OCI-LY3 (cell line): ENCODE data around the gene FLVCR2.
"Not testable (repeated sequence)": the region's sequence is repeated elsewhere in the genome, so short reads cannot be mapped to it uniquely, and the experiment has no call there.

Experiments
- H2AFZ ChIP-seq: fragments of 200-600, 300-600 bp; shearing (Covaris generic); 2 replicates; pipeline ENCODE4 v1.6.0; 2014; ENCODE audit warnings: antibody characterized with exemption, low read depth, low read length
- H3K27ac ChIP-seq: fragments of 200-600, 300-600 bp; sonication (generic); 2 replicates; pipeline ENCODE4 v1.5.1; 2014; ENCODE audit warnings: mild to moderate bottlenecking, low read length, moderate library complexity, mixed read lengths
- H3K27me3 ChIP-seq: fragments of 200-600, 300-600 bp; sonication (generic); 2 replicates; pipeline ENCODE4 v1.6.1; 2014; ENCODE audit warnings: low read depth, low read length, mixed read lengths
- H3K36me3 ChIP-seq: fragments of 200-600, 300-600 bp; sonication (generic); replicated peaks from 2 replicates; pipeline ENCODE3; 2014; ENCODE audit warnings: low read depth, low read length, mixed read lengths
- H3K4me1 ChIP-seq: fragments of 300-600, 200-600 bp; sonication (generic); 2 replicates; pipeline ENCODE4 v1.6.1; 2014; ENCODE audit warnings: low read length, mixed read lengths
- H3K4me2 ChIP-seq: fragments of 200-600, 300-600 bp; sonication (generic); 2 replicates; pipeline ENCODE4 v1.6.1; 2014; ENCODE audit warnings: low read length, mixed read lengths
- H3K4me3 ChIP-seq: fragments of 300-600, 200-600 bp; sonication (generic); 2 replicates; pipeline ENCODE4 v1.5.1; 2014; ENCODE audit warnings: antibody characterized with exemption, mild to moderate bottlenecking, low read length, moderate library complexity
- H3K79me2 ChIP-seq: fragments of 300-600, 200-600 bp; shearing (Covaris generic); 2 replicates; pipeline ENCODE4 v1.6.1; 2014; ENCODE audit warnings: mild to moderate bottlenecking, low read length, mixed read lengths
- H3K9ac ChIP-seq: fragments of 300-600, 200-600 bp; shearing (Covaris generic); 2 replicates; pipeline ENCODE4 v1.6.0; 2014; ENCODE audit warnings: mild to moderate bottlenecking, low read length, moderate library complexity
- H3K9me3 ChIP-seq: fragments of 200-600, 300-600 bp; shearing (Covaris generic); 2 replicates; pipeline ENCODE4 v1.6.1; 2014; ENCODE audit warnings: low read length, mixed read lengths; ENCODE audit not compliant: insufficient read depth
- H4K20me1 ChIP-seq: fragments of 200-600, 300-600 bp; sonication (generic); 2 replicates; pipeline ENCODE4 v1.6.1; 2016; ENCODE audit warnings: low read length, mixed read lengths; ENCODE audit not compliant: insufficient read depth
- EZH2phosphoT487 ChIP-seq: fragments of 200-600 bp; shearing (Covaris generic); IDR thresholded peaks from 2 replicates; pipeline ENCODE4 v1.6.1; 2018; ENCODE audit warnings: antibody characterized with exemption, mixed run types, low read depth
- TF ChIP-seq, protein P1 (sequence below): fragments of 200-600, 300-600 bp; sonication (generic); IDR thresholded peaks from 2 replicates; pipeline ENCODE4 v1.5.1; 2014; ENCODE audit warnings: antibody characterized with exemption, low read length, low read depth

The FLVCR2 gene

DNA sequence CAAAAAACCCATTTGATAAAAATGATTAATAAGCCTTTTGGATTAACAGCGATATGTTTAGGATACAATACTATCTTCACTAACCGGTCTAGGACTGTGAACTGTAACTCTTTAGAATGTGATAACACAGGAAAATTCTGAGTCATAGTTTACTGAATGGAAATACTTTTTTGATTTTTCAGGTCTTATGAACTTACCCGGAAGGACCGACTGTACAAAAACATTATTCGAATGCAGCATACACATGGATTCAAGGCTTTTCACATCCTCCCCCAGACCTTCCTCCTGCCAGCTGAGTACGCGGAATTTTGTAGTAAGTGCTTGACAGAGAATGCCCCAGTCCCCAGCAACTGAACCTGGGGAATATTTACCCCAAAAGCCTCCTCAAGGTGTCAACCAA lies 111.6 kb downstream of the FLVCR2 start:
- no peak for TF ChIP-seq EZH2phosphoT487
- TF ChIP-seq, protein P1, sequence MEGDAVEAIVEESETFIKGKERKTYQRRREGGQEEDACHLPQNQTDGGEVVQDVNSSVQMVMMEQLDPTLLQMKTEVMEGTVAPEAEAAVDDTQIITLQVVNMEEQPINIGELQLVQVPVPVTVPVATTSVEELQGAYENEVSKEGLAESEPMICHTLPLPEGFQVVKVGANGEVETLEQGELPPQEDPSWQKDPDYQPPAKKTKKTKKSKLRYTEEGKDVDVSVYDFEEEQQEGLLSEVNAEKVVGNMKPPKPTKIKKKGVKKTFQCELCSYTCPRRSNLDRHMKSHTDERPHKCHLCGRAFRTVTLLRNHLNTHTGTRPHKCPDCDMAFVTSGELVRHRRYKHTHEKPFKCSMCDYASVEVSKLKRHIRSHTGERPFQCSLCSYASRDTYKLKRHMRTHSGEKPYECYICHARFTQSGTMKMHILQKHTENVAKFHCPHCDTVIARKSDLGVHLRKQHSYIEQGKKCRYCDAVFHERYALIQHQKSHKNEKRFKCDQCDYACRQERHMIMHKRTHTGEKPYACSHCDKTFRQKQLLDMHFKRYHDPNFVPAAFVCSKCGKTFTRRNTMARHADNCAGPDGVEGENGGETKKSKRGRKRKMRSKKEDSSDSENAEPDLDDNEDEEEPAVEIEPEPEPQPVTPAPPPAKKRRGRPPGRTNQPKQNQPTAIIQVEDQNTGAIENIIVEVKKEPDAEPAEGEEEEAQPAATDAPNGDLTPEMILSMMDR: no peak
- H2AFZ ChIP-seq: no peak overlapping the region
- H3K9me3 ChIP-seq: no peaks in the 10 kb centered on the region
- H3K36me3 ChIP-seq: peaks cover 26% of the 10 kb centered on the region
- no peak overlapping the region for H3K9ac ChIP-seq
- H3K4me3 ChIP-seq: no peak overlapping the region
- no peak overlapping the region for H3K4me2 ChIP-seq
- H3K27ac ChIP-seq: no peak overlapping the region
- H3K27me3 ChIP-seq: no peaks in the 10 kb centered on the region
- no peaks in the 10 kb centered on the region for H3K79me2 ChIP-seq
- H3K4me1 ChIP-seq: no peaks in the 10 kb centered on the region
- H4K20me1 ChIP-seq: no peaks in the 10 kb centered on the region

DNA sequence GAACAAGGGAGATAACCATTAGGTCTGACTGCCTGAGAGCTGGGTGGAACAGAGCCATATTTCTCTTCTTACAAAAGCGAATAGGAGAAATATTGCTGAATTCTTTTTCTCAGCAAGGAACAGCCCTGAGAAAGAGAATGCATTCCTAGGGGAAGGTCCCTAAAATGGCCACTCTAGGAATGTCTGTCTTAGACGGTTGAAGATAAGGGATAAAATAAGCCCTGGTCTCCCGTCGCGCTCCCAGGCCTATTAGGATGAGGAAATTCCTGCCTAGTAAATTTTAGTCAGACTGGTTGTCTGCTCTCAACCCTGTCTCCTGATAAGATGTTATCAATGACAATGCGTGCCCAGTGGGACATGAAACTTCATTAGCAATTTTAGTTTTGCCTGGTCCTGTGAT lies 116.6 kb downstream of the FLVCR2 start:
- peaks cover 33% of the 10 kb centered on the region for H3K36me3 ChIP-seq
- not testable (repeated sequence) for H3K4me3 ChIP-seq, H2AFZ ChIP-seq, H3K9ac ChIP-seq, H3K27me3 ChIP-seq, H3K79me2 ChIP-seq, H3K27ac ChIP-seq, H3K4me2 ChIP-seq, H4K20me1 ChIP-seq, H3K9me3 ChIP-seq
- peaks cover 26% of the 10 kb centered on the region for H3K4me1 ChIP-seq

DNA sequence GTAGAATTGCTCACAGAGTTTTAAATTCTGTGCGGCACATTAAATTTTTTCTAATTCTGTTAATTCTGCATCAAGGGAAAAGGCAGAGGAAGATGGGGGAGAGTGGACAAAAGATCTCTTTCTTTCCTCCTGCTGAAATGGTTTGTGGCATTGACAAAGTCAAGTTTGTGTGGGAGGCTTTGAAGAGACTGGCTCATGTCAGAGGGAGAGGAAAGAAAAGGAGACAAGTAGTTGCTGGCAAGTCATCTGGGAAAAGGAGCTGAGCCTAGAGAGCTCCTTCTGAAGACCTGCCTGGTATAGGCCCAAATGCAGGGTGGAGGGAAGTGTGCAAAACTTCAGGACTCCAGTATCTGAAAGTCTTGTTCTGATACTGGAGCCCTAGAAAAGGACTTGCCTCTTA lies 119.0 kb downstream of the FLVCR2 start:
- H3K27me3 ChIP-seq: no peaks in the 10 kb centered on the region
- H3K4me1 ChIP-seq: peaks cover 26% of the 10 kb centered on the region
- no peak overlapping the region for H3K4me3 ChIP-seq
- H3K4me2 ChIP-seq: peak overlapping the region; percentile 10
- no peak overlapping the region for H2AFZ ChIP-seq
- no peaks in the 10 kb centered on the region for H3K79me2 ChIP-seq
- TF ChIP-seq EZH2phosphoT487: no peak
- TF ChIP-seq, protein P1: no peak
- H3K9ac ChIP-seq: no peak overlapping the region
- H3K36me3 ChIP-seq: peaks cover 36% of the 10 kb centered on the region
- H3K27ac ChIP-seq: 0 out of 2 replicates have a peak overlapping the region, but pooled peaks have one; percentile 8
- H4K20me1 ChIP-seq: no peaks in the 10 kb centered on the region
- H3K9me3 ChIP-seq: no peaks in the 10 kb centered on the region
